Measurements from ENCODE around the gene PRKCB. TPM values are rescaled to one million over a fixed set of nuclear protein-coding genes. Genes with fewer than 3 reads are reported as not detected.

The PRKCB gene
- total and polyA plus RNA-seq, 2 donors from 2014 or later: 0.62 to 17.8 TPM

DNA sequence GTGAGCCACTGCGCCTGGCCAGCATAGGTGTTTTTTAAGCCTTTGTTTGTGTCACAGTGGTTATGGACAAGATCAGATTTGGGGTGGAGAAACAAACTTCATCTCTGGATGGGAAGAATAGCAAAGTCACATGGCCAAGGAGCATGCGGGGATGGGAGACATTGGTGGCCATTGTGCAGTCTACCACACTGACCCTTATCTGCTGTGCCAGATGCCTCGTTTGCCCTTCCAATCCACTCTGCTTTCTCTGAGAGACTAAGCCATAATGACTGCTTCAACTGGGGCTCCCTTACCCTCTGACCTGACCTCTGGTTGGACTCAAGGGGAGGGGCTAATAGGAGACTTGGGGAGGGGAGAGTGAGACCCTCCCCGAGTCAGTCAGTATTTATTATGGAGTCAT, 166.8 kb downstream of the PRKCB start:
- Histone ChIP-seq H3K9ac (ENCODE audit: low read length in 3 of 3) (no peak overlapping the region), H3K27ac (ENCODE audit: low read depth in 2 of 2, low read length in 2 of 2) (no peak overlapping the region), H3K4me1 (ENCODE audit: control insufficient read depth in 2 of 3, insufficient read depth in 2 of 3, low read depth in 1 of 3, low read length in 3 of 3) (no peaks in the 10 kb centered on the region), H3K4me3 (ENCODE audit: low read length in 3 of 3) (no peak overlapping the region), H3K36me3 (ENCODE audit: control insufficient read depth in 2 of 3, insufficient read depth in 3 of 3, low read length in 3 of 3) (no peaks in the 10 kb centered on the region), H3K9me3 (ENCODE audit: control insufficient read depth in 2 of 3, insufficient read depth in 1 of 3, low read length in 3 of 3) (no peaks in the 10 kb centered on the region), H3K27me3 (ENCODE audit: control insufficient read depth, insufficient read depth, low read length) (no peaks in the 10 kb centered on the region)
- no peak for DNase-seq
- TF ChIP-seq, protein P1, sequence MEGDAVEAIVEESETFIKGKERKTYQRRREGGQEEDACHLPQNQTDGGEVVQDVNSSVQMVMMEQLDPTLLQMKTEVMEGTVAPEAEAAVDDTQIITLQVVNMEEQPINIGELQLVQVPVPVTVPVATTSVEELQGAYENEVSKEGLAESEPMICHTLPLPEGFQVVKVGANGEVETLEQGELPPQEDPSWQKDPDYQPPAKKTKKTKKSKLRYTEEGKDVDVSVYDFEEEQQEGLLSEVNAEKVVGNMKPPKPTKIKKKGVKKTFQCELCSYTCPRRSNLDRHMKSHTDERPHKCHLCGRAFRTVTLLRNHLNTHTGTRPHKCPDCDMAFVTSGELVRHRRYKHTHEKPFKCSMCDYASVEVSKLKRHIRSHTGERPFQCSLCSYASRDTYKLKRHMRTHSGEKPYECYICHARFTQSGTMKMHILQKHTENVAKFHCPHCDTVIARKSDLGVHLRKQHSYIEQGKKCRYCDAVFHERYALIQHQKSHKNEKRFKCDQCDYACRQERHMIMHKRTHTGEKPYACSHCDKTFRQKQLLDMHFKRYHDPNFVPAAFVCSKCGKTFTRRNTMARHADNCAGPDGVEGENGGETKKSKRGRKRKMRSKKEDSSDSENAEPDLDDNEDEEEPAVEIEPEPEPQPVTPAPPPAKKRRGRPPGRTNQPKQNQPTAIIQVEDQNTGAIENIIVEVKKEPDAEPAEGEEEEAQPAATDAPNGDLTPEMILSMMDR (IDR thresholded peaks at IDR 0.05; ENCODE audit: borderline replicate concordance, extremely low read depth, insufficient read depth): no peak
- intact Hi-C loops (cut with DNase I): no loop called here
- no peak for FAIRE-seq

DNA sequence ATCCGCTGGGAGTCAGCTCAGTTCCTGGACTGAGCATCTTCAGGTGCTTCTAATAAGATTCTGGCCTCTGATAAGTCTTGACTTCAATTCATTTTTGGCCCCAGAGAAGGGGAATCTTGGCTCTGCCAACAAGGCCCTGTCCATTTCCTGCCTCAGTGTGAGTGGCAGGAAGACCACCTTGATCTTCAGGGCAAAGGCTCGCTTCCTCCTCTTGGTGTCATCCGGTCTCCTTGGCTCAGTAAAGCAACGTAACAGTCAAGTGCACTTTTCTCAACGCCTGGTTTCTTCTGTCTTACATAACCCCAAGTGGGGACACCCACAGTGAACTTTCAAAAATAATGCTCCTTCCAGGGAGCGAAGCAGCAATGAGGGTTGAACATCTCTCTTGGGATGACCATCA, 169.8 kb downstream of the PRKCB start:
- TF ChIP-seq, protein P1 (IDR thresholded peaks at IDR 0.05; ENCODE audit: borderline replicate concordance, extremely low read depth, insufficient read depth): no peak
- no peaks in the 10 kb centered on the region for H3K9me3 ChIP-seq (ENCODE audit: control insufficient read depth in 2 of 3, insufficient read depth in 1 of 3, low read length in 3 of 3)

DNA sequence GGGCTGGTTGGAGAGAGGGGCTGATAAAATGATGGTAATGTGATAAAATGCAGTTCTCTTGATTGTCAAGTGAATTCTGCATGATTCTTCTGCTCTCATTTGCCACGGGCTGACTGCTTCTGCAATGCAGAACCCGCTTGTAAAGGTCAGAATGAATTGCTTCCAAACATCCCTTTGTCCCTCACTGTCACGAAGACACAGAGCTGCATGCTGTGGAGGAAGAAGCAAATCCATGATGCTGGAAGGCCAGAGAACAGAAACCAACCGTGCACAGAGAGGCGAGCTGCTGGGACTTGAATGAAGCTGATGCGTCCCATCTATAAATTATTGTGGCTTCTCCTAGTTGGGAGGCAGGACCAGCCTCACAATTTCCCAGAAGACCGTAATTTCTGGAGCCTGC, 171.6 kb downstream of the PRKCB start:
- Histone ChIP-seq H3K27ac (ENCODE audit: low read depth in 2 of 2, low read length in 2 of 2) (no peak overlapping the region), H3K36me3 (ENCODE audit: control insufficient read depth in 2 of 3, insufficient read depth in 3 of 3, low read length in 3 of 3) (no peaks in the 10 kb centered on the region), H3K4me3 (ENCODE audit: low read length in 3 of 3) (no peak overlapping the region), H3K4me1 (ENCODE audit: control insufficient read depth in 2 of 3, insufficient read depth in 2 of 3, low read depth in 1 of 3, low read length in 3 of 3) (no peaks in the 10 kb centered on the region), H3K9ac (ENCODE audit: low read length in 3 of 3) (no peak overlapping the region), H3K27me3 (ENCODE audit: control insufficient read depth, insufficient read depth, low read length) (no peaks in the 10 kb centered on the region), H3K9me3 (ENCODE audit: control insufficient read depth in 2 of 3, insufficient read depth in 1 of 3, low read length in 3 of 3) (no peaks in the 10 kb centered on the region)
- FAIRE-seq (no peak), DNase-seq (no peak)
- intact Hi-C loops (cut with DNase I): no loop called here
- TF ChIP-seq, protein P1 (IDR thresholded peaks at IDR 0.05; ENCODE audit: borderline replicate concordance, extremely low read depth, insufficient read depth): no peak

More for the DNA sequence above, 169.8 kb downstream of the PRKCB start:
- H3K27ac ChIP-seq (ENCODE audit: low read depth in 2 of 2, low read length in 2 of 2): no peak overlapping the region
- intact Hi-C loops (cut with DNase I): no loop called here
- no peaks in the 10 kb centered on the region for H3K27me3 ChIP-seq (ENCODE audit: control insufficient read depth, insufficient read depth, low read length)
- no peak for DNase-seq
- H3K4me1 ChIP-seq (ENCODE audit: control insufficient read depth in 2 of 3, insufficient read depth in 2 of 3, low read depth in 1 of 3, low read length in 3 of 3): no peaks in the 10 kb centered on the region
- H3K4me3 ChIP-seq (ENCODE audit: low read length in 3 of 3): no peak overlapping the region
- no peak for FAIRE-seq
- no peaks in the 10 kb centered on the region for H3K36me3 ChIP-seq (ENCODE audit: control insufficient read depth in 2 of 3, insufficient read depth in 3 of 3, low read length in 3 of 3)
- no peak overlapping the region for H3K9ac ChIP-seq (ENCODE audit: low read length in 3 of 3)

DNA sequence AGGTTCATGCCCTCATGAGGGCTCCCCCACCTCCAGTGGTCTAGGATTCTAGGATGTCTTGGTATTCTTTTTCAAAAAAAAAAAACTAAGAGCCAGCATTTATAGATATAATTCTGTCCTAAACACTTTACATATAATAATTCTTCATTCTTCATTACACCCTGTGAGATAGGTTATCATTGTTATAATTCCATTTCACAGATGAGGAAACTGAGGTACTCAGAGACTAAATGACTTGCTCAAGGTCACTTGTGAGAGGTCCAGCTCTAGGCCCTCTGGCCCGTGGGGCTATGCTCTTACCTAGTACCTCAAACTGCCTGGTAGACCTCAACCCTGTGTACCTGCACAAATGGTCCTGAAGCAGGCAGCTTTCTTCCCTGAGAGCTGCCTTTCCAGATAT, 172.2 kb downstream of the PRKCB start:
- FAIRE-seq (no peak), DNase-seq (no peak)
- Histone ChIP-seq H3K36me3 (ENCODE audit: control insufficient read depth in 2 of 3, insufficient read depth in 3 of 3, low read length in 3 of 3) (no peaks in the 10 kb centered on the region), H3K4me3 (ENCODE audit: low read length in 3 of 3) (no peak overlapping the region), H3K27me3 (ENCODE audit: control insufficient read depth, insufficient read depth, low read length) (no peaks in the 10 kb centered on the region), H3K4me1 (ENCODE audit: control insufficient read depth in 2 of 3, insufficient read depth in 2 of 3, low read depth in 1 of 3, low read length in 3 of 3) (no peaks in the 10 kb centered on the region), H3K27ac (ENCODE audit: low read depth in 2 of 2, low read length in 2 of 2) (no peak overlapping the region), H3K9me3 (ENCODE audit: control insufficient read depth in 2 of 3, insufficient read depth in 1 of 3, low read length in 3 of 3) (no peaks in the 10 kb centered on the region), H3K9ac (ENCODE audit: low read length in 3 of 3) (no peak overlapping the region)
- intact Hi-C loops (cut with DNase I): no loop called here
- TF ChIP-seq, protein P1 (IDR thresholded peaks at IDR 0.05; ENCODE audit: borderline replicate concordance, extremely low read depth, insufficient read depth): no peak

All from kidney (tissue), 14 donors.